HL-60/S4 (cell line): ENCODE data around the gene IL1B.

ENCODE experiments used
- in situ Hi-C: fragments of 300-500 bp; cut with MboI; formaldehyde crosslinking; loops from 2 replicates; pipeline ENCODE4 v1.14.3; 2022; ENCODE audit warnings: low sequenced_read_pairs

The IL1B gene

DNA sequence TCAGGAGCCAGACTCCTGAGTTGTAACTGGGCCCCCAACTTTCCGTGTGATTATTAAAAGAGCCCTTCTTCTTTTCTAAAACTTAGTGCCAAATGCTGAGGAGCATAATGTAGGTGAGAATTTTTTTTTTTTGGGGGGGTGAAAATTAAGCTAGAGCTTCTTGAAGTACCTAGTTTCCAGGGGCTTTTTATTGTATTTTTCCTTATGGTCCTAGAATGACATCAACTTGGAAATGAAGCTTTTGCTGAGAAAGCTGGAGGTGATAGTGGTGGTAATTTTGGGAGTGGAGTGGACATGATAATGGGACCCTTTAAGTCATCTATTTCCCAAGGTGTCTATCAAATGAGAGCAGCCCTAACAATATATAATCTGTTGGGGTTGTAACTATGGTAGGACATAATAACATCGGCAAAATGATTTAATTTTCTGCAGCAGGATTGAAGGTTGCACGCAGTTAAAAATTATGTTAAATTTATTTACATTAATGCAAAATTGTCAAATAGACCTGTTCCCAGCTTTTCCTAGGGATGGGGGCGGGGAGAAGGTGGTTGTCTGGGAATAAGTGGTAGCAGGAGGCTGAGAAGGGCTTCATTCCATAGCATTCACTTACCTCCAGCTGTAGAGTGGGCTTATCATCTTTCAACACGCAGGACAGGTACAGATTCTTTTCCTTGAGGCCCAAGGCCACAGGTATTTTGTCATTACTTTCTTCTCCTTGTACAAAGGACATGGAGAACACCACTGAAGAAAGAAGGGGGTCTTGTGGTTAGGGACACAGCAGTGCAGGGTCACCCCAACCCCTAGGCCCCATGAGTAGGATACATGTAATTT lies 5.7 kb downstream of the IL1B start:
- in situ Hi-C loops = loop anchor here (10.0 kb wide), 1 partner anchor 76 kb away; no protein-coding TSS in a partner anchor

GRCh38 chr2:112829961-112830681 lies 6.5 kb downstream of the IL1B start:
- in situ Hi-C loops = loop anchor here (10.0 kb wide), 1 partner anchor 75 kb away; no protein-coding TSS in a partner anchor

DNA sequence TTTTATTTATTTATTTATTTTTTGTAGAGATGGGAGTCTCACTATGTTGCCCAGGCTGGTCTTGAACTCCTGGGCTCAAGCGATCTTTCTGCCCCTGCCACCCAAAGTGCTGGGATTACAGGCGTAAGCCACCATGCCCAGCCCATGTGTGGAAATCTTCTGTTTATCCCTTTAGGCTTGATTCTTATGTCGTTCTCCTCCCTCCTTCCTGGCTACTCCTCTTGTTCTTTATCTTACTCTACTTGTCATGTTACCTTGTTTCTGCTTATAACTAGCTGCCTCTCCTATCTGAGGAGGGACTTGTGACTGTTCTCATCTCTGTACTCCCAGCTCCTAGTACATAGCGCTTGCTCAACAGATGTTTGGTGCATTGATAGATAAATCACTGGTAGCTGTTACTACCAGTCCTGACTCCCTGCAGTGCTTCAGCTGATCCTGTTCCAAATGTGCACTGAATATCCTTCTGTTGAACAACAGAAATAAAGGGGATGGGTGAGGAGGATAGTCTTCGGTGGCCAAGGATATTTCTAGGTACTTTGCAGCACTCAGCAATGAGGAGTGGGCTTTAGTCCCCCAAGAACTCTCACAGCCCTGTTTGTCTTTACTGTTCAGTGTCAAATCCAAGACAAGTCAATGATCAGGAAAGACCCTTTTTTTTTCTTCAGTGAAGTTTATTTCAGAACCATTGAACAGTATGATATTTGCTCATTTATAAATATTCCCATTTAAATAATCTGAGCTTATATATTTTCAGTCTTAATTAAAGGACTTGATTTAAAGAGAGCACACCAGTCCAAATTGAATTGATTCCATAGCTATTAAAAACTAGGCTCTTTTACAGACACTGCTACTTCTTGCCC lies 7.2 kb downstream of the IL1B start:
- in situ Hi-C loops = no loop called here

GRCh38 chr2:112828251-112828691 lies 8.3 kb downstream of the IL1B start:
- in situ Hi-C loops = no loop called here

DNA sequence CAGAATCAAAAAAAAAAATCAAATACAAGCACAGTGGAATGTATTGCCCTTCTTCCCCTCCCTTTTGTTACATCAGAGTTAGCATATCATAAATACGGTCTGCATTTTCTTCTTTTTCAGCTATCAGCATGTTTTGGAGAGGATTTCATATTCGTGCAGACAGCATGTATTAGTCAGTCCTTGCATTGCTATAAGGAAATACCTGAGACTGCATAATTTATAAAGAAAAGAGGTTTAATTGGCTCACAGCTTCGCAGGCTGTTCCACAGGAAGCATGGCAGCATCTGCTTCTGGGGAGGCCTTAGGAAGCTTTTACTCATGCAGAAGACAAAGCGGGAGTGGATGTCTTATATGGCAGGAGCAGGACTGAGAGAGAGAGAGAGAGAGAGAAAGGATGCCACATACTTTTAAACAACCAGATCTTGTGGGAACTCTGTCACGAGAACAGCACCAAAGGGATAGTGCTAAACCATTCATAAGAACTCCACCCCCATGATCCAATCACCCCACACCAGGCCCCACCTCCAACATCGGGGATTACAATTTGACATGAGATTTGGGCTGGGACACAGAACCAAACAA lies 8.9 kb downstream of the IL1B start:
- in situ Hi-C loops = no loop called here

GRCh38 chr2:112827009-112827408 lies 9.6 kb downstream of the IL1B start:
- in situ Hi-C loops = no loop called here

- in situ Hi-C loops = no loop called here
Measured at GRCh38 chr2:112825706-112826105, 10.9 kb downstream of the IL1B start.

DNA sequence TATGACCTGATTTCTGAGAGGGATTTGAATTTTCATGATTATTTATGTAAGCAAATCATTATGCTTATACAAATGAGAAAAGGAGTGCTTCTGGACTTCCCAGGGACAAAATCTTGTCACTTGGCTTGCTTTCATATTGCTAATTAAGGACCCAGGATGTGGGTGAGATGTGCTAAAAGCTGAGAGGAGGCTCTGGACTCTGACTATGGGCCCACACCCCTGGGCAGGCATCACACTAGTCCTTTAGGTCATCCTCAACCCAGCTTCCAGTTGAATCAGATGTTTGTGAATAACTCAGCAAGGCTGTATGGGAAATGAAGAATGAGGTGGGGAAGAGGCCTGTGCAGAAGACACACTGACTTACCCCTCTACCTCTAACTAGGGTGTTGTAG lies 11.9 kb downstream of the IL1B start:
- in situ Hi-C loops = no loop called here

GRCh38 chr2:112821682-112822081 lies 14.9 kb downstream of the IL1B start:
- in situ Hi-C loops = no loop called here

DNA sequence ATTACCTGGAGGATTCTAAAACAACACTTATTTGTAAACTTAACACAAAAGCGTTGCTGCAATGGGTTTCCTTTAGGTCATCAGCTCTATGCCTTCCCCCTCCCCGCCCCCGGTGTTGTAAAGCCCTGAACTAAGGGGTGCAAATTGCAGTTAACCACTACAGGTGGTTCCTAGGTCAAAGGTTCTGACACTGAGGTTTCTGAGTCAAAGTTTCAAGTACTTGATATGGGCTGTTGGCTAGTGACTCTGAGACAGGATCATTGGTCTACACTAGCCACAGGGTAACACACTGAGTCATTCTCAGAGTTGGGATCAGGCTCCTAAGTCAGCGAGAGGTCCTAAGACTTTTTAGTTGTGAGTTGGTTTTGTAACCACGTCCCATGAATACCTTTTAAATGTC lies 15.4 kb downstream of the IL1B start:
- in situ Hi-C loops = no loop called here

DNA sequence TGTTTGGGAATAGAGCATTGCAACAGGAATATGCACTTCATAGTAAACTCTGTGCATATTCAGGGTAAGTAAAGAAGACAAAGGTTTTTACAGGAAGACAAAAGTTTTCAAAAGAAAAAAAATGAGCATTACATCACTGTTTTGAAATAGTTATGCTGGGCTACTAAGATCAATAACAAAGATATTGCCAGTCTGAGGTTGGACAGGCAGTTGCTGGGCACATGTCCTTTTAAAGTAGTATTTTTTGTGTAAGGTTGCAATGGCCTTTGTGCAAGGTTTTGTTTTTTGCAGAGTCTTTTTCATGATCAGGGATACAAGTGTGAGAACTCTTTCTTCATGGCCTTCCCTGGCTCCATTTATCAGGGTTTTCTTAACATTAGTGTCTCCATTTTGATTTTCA lies 16.2 kb downstream of the IL1B start:
- in situ Hi-C loops = no loop called here

- in situ Hi-C loops = no loop called here
Measured at GRCh38 chr2:112819081-112819480, 17.5 kb downstream of the IL1B start.

- in situ Hi-C loops = no loop called here
Measured at GRCh38 chr2:112818094-112818902, 18.3 kb downstream of the IL1B start.

GRCh38 chr2:112817082-112817689 lies 19.4 kb downstream of the IL1B start:
- in situ Hi-C loops = no loop called here

DNA sequence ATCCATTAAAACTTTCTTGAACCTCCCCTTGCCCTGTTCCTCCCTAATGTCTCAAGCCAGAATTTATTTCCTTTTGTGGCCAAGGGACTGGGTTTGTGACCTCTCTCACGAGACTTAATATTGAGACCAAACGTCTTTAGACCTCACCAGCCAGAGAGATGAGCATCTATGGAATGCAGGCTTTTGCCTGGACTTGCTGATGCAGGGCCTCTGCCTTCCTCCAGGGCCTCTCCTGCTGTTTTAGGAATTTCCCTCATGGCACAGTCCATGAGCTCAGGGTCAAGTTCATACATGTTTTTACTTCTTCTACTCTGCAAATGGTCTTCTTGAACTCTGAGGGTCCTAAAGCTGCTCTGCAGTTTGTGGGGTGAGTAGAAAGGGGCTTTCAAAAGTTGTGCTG lies 22.3 kb downstream of the IL1B start:
- in situ Hi-C loops = no loop called here

DNA sequence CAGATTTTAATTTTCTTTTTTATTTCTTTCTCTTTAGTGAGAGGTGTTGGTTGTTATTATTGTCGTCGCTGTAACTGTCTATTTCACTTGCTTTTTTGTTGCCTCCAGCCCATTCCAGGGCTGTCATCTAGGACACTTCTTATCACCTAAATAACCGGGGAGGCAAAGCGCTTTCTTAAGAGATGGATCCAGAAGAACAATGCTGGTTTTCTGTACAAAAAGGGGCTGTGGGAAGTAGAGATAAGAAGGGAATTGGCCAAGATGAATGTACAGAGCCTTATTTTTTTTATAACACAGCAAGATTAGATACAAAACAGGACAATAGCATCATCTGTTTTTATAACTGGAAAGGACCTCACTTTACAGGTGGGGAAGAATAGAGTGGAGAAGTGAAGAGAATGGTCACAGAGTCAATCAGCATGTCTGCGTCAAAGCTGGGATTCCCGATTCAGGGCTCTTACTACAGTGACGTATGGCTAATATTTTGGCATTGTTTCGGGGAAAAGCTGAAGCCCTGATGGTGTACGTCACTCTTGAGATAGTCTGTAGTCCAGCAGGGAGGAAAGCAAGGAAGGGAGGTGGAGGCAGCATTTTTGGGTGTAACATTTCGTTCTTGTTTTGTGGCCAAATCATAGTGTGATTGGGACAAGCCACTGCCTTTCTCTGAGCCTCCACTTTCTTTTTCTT lies 23.2 kb downstream of the IL1B start:
- in situ Hi-C loops = no loop called here

- in situ Hi-C loops = no loop called here
Measured at GRCh38 chr2:112812318-112813267, 24.0 kb downstream of the IL1B start.

GRCh38 chr2:112811841-112812306 lies 24.7 kb downstream of the IL1B start:
- in situ Hi-C loops = no loop called here
